HepG2 (cell line): ENCODE measurements around the gene MKRN2OS. TPM values are rescaled to one million over a fixed set of nuclear protein-coding genes. Genes with fewer than 3 reads are reported as not detected.

Experiments used
- ATAC-seq: fragments of 200-7000 bp; cut with Tn5 transposase; 3 replicates; pipeline ENCODE4 v1.9.1; 2020; ENCODE audit warnings: mild to moderate bottlenecking, moderate library complexity
- BruUV-seq: library from RNA; stranded (reverse); fragments of 400-500 nt; replicated peaks from 2 replicates; lab custom pipeline; 2021; lab: Mats Ljungman, UMichigan
- CTCF ChIA-PET: fragments of 300-600 bp; formaldehyde crosslinking; extraction: SDS; loops from one replicate; lab custom pipeline; 2021; ENCODE audit warnings: low total read pairs, inconsistent platforms, low intra/inter-chr PET ratio; lab: Yijun Ruan, JAX
- POLR2A ChIA-PET: fragments of 350-600 bp; sonication (Branson Sonifier 250); formaldehyde crosslinking; loops from one replicate; lab custom pipeline; 2020; ENCODE audit warnings: antibody characterized with exemption, inconsistent platforms; lab: Yijun Ruan, JAX
- DNase-seq: peaks from one replicate; pipeline ENCODE4 v3.0.0-alpha.2; 2015; ENCODE audit warnings: low spot score
- FAIRE-seq: peaks from 3 replicates; lab custom pipeline; 2011; peaks lifted over from hg19 to GRCh38; lab: Jason Lieb, UNC
- H2AFZ ChIP-seq: one replicate; pipeline ENCODE4 v1.6.1; 2011; ENCODE audit warnings: low read length, inconsistent platforms
- H3K27ac ChIP-seq: fragments of 300-600 bp; 3 replicates; pipeline ENCODE4 v1.8.0; 2011; ENCODE audit warnings: mixed run types, mild to moderate bottlenecking, mixed read lengths, low read length, inconsistent platforms; ENCODE audit not compliant: insufficient read depth; ENCODE audit errors: extremely low read length
- H3K27me3 ChIP-seq, 2 experiments: fragments of 200-600 bp in 1 of 2; 2 replicates in 1 of 2; 3 replicates in 1 of 2; pipeline versions ENCODE4 v1.6.0 to v1.8.0; 2011; ENCODE audit warnings: low read length in 2 of 2, mild to moderate bottlenecking in 2 of 2, moderate library complexity in 2 of 2, inconsistent platforms in 1 of 2; ENCODE audit not compliant: insufficient read depth in 2 of 2, control insufficient read depth in 1 of 2
- H3K36me3 ChIP-seq, 2 experiments: fragments of 200-600 bp in 1 of 2; replicated peaks in 1 of 2; 2 replicates in 1 of 2; 3 replicates in 1 of 2; pipeline versions ENCODE4 v1.5.1 to v1.8.0; 2011; ENCODE audit warnings: low read length in 2 of 2, inconsistent platforms in 1 of 2; ENCODE audit not compliant: insufficient read depth in 2 of 2, control insufficient read depth in 1 of 2
- H3K4me1 ChIP-seq: 2 replicates; pipeline ENCODE4 v1.5.1; 2012; ENCODE audit warnings: low read length, inconsistent platforms; ENCODE audit not compliant: insufficient read depth
- H3K4me2 ChIP-seq: 2 replicates; pipeline ENCODE4 v1.6.0; 2011; ENCODE audit warnings: low read depth, low read length, inconsistent platforms
- H3K4me3 ChIP-seq, 3 experiments: fragments of 200-600 bp in 1 of 3; sonication (generic), shearing (Covaris generic) in 1 of 3; replicated peaks in 1 of 3; 2 replicates each; pipeline ENCODE4 v1.5.1; 2011 to 2016; ENCODE audit warnings: low read length in 3 of 3, inconsistent platforms in 2 of 3, low read depth in 2 of 3, mild to moderate bottlenecking in 2 of 3, control low read depth in 1 of 3, mixed read lengths in 1 of 3; ENCODE audit not compliant: insufficient read depth in 1 of 3
- H3K79me2 ChIP-seq: one replicate; pipeline ENCODE4 v1.6.1; 2011; ENCODE audit warnings: low read length, inconsistent platforms; ENCODE audit not compliant: insufficient read depth
- H3K9ac ChIP-seq: 2 replicates; pipeline ENCODE4 v1.6.0; 2011; ENCODE audit warnings: mild to moderate bottlenecking, low read depth, low read length, inconsistent platforms; ENCODE audit not compliant: insufficient read depth
- H3K9me3 ChIP-seq: 2 replicates; pipeline ENCODE4 v1.5.1; 2012; ENCODE audit warnings: mild to moderate bottlenecking, low read length
- H4K20me1 ChIP-seq: 2 replicates; pipeline ENCODE4 v1.6.0; 2011; ENCODE audit warnings: inconsistent platforms, mild to moderate bottlenecking, low read length, moderate library complexity; ENCODE audit not compliant: insufficient read depth
- RBFOX2 ChIP-seq: fragments of 200-400 bp; formaldehyde crosslinking; IDR thresholded peaks from 2 replicates; pipeline ENCODE4 v1.6.1; 2017; ENCODE audit warnings: low read depth, mild to moderate bottlenecking, low read length
- REPIN1 ChIP-seq: sonication (generic); formaldehyde crosslinking; IDR thresholded peaks from 2 replicates; pipeline ENCODE4 v1.8.0; 2022; ENCODE audit warnings: missing genetic modification reagents, low read depth, mild to moderate bottlenecking, borderline replicate concordance
- SRSF9 ChIP-seq: fragments of 200-400 bp; formaldehyde crosslinking; IDR thresholded peaks from 2 replicates; pipeline ENCODE4 v1.6.1; 2018; ENCODE audit warnings: borderline replicate concordance, mild to moderate bottlenecking, low read depth, low read length; ENCODE audit not compliant: insufficient read depth, poor library complexity, severe bottlenecking
- ZKSCAN5 ChIP-seq: sonication (generic); formaldehyde crosslinking; IDR thresholded peaks from 2 replicates; pipeline ENCODE4 v1.5.1; 2020; ENCODE audit warnings: mild to moderate bottlenecking, missing genetic modification reagents
- ZNF121 ChIP-seq: sonication (generic); formaldehyde crosslinking; IDR thresholded peaks from 2 replicates; pipeline ENCODE4 v1.5.0; 2020; ENCODE audit warnings: mild to moderate bottlenecking, missing genetic modification reagents
- ZNF572 ChIP-seq: sonication (generic); formaldehyde crosslinking; IDR thresholded peaks from 2 replicates; pipeline ENCODE4 v1.5.1; 2020; ENCODE audit warnings: mild to moderate bottlenecking, missing genetic modification reagents
- WGBS: methylation state at CpG from one replicate; pipeline ENCODE4 v1.1.6; 2017; ENCODE audit warnings: low lambda C conversion rate; 5-methylcytosine and 5-hydroxymethylcytosine counted together
- in situ Hi-C: cut with HindIII; loops from 2 replicates; pipeline ENCODE4 v1.10.0; 2017; ENCODE audit warnings: low pct_unique_long_range_greater_than_20kb; ENCODE audit not compliant: extremely low pct_ligation_motif_present
- intact Hi-C: fragments of 100-400 bp; cut with micrococcal nuclease; formaldehyde crosslinking; loops from one replicate; pipeline ENCODE4 v1.10.0; 2022; ENCODE audit not compliant: unreplicated experiment
- polyA plus RNA-seq, 8 experiments: library from polyadenylated mRNA; depleted of rRNA in 3 of 8; stranded (reverse) in 7 of 8; unstranded in 1 of 8; fragments of >200 nt; fragmentation: Illumina TruSeq in 4 of 8; extraction: Trizol in 4 of 8; gene quantifications; 2 replicates each; pipeline versions ENCODE4 v1.2.1 to v1.2.3, GENCODE V29; 2011 to 2016; ENCODE audit warnings: low read depth in 4 of 8, missing spikeins in 1 of 8, mixed read lengths in 1 of 8; ENCODE audit not compliant: insufficient read depth in 1 of 8
- total RNA-seq, 5 experiments: library from RNA; depleted of rRNA; stranded (reverse); fragments of >200 nt; fragmentation: Illumina TruSeq; extraction: Trizol; gene quantifications; 2 replicates each; pipeline ENCODE4 v1.2.3, GENCODE V29; 2016; ENCODE audit warnings: low read depth in 1 of 5
- TF ChIP-seq, protein P1 (sequence below): sonication (generic); formaldehyde crosslinking; IDR thresholded peaks from 2 replicates; pipeline ENCODE4 v1.4.0; 2020; ENCODE audit warnings: mild to moderate bottlenecking, low read depth, missing genetic modification reagents

MKRN2OS gene
- total and polyA plus RNA-seq, 2 of the 13 experiments (the other 11 are each of a cell fraction or from before 2014, with no cell fraction given) = not detected

DNA sequence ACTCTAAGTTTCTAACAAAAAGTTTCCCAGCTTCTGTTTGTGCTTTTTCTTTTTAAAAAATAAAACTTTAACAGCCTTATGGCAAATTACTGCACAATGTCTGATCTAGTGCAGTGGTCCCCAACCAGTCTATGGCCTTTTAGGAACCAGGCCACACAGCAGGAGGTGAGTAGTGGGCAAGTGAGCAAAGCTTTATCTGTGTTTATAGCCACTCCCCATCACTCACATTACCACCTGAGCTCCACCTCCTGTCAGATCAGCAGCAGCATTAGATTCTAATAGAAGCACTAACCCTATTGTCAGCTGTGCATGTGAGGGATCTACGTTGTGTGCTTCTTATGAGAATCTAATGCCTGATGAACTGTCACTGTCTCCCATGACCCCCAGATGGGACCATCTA is 17.2 kb upstream of the MKRN2OS start:
- CTCF ChIA-PET = no interaction called here
- ATAC-seq (no peak), DNase-seq (no peak)
- H3K9ac ChIP-seq = no peak overlapping the region
- peaks cover 70% of the 10 kb centered on the region for H4K20me1 ChIP-seq
- H3K4me3 ChIP-seq = no peak overlapping the region
- H2AFZ ChIP-seq = no peak overlapping the region
- H3K27me3 ChIP-seq = no peaks in the 10 kb centered on the region; a peak in 1 of 5 replicates
- WGBS = 87% methylated on average over 1 of the region's 1 CpG
- H3K9me3 ChIP-seq = no peaks in the 10 kb centered on the region
- intact Hi-C loops = no loop called here
- no peak overlapping the region for H3K27ac ChIP-seq
- H3K79me2 ChIP-seq = peaks cover 93% of the 10 kb centered on the region
- H3K4me1 ChIP-seq = peaks cover 61% of the 10 kb centered on the region
- no peak for TF ChIP-seq REPIN1
- no peak for TF ChIP-seq RBFOX2
- no peak for TF ChIP-seq SRSF9
- TF ChIP-seq ZNF572 (CRISPR knock-in tag) = no peak
- TF ChIP-seq, protein P1, sequence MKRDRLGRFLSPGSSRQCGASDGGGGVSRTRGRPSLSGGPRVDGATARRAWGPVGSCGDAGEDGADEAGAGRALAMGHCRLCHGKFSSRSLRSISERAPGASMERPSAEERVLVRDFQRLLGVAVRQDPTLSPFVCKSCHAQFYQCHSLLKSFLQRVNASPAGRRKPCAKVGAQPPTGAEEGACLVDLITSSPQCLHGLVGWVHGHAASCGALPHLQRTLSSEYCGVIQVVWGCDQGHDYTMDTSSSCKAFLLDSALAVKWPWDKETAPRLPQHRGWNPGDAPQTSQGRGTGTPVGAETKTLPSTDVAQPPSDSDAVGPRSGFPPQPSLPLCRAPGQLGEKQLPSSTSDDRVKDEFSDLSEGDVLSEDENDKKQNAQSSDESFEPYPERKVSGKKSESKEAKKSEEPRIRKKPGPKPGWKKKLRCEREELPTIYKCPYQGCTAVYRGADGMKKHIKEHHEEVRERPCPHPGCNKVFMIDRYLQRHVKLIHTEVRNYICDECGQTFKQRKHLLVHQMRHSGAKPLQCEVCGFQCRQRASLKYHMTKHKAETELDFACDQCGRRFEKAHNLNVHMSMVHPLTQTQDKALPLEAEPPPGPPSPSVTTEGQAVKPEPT (CRISPR knock-in tag) = no peak
- TF ChIP-seq, all 625 proteins: peak for 0
- Histone ChIP-seq H3K4me2 (peak overlapping the region; percentile 56; the same call in 1 of the 2 replicates), H3K36me3 (0 out of 5 replicates have a peak, but pooled peaks cover 0 to 3% of the 10 kb centered on the region in 2 experiments)
- FAIRE-seq = no peak
- in situ Hi-C loops = no loop called here
- BruUV-seq = no TSS peak
- POLR2A ChIA-PET = interaction anchor here (0.7 kb wide), 1 partner anchor 102 kb away, joined by 3 read pairs; the partner anchor contains the start of gene RAF1

DNA sequence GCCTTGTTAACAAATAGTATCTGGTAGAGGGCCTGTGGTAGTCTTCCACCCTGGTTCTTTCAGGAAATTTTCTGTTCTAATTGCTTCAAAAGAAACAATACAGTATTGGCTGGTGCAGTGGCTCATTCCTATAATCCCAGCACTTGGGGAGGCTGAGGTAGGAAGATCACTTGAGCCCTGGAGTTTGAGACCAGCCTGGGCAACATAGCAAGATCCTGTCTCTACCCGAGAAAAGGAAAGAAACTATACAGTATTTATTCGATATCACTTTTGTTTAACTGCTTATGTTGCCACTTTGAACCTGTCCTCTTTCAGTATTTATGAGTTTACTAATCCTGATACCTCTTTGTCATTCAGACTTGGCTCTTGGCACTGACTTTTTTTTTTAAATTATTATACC is 16.1 kb upstream of the MKRN2OS start:
- CTCF ChIA-PET = no interaction called here
- BruUV-seq = no TSS peak
- Histone ChIP-seq H4K20me1 (peaks cover 63% of the 10 kb centered on the region), H3K4me1 (peaks cover 53% of the 10 kb centered on the region), H2AFZ (no peak overlapping the region), H3K9me3 (no peaks in the 10 kb centered on the region), H3K9ac (no peak overlapping the region), H3K4me2 (no peak overlapping the region), H3K36me3 (no peaks in the 10 kb centered on the region), H3K4me3 (no peak overlapping the region), H3K79me2 (peaks cover 91% of the 10 kb centered on the region), H3K27ac (no peak overlapping the region), H3K27me3 (no peaks in the 10 kb centered on the region; a peak in 1 of 5 replicates)
- DNase-seq = no peak
- in situ Hi-C loops (no loop called here), intact Hi-C loops (no loop called here)
- ATAC-seq = no peak
- WGBS = 96% methylated on average over 2 of the region's 2 CpGs
- POLR2A ChIA-PET = no interaction called here
- TF ChIP-seq ZNF121 (peak; percentile 66; the same call in 1 of the 2 replicates), ZKSCAN5 (no peak)
- FAIRE-seq = no peak
